CD4-positive, alpha-beta T cell (primary cell): Measurements from ENCODE around the gene MACROD2. TPM values are rescaled to one million over a fixed set of nuclear protein-coding genes. Genes with fewer than 3 reads are reported as not detected.

ENCODE experiments used
- ATAC-seq: fragments of 200-7000 bp; cut with Tn5 transposase; one replicate; pipeline ENCODE4 v1.10.0; 2022; ENCODE audit warnings: mild to moderate bottlenecking; ENCODE audit not compliant: poor library complexity
- CTCF ChIA-PET: fragments of 350-600 bp; sonication (Branson Sonifier 250); formaldehyde crosslinking; loops from one replicate; lab custom pipeline; 2021; ENCODE audit warnings: antibody characterized with exemption, inconsistent platforms; lab: Charles Lee
- POLR2A ChIA-PET: fragments of 350-600 bp; sonication (Branson Sonifier 250); formaldehyde crosslinking; loops from one replicate; lab custom pipeline; 2021; ENCODE audit warnings: antibody characterized with exemption, inconsistent platforms; lab: Charles Lee
- DNase-seq, 14 experiments: peaks; one replicate each; pipeline ENCODE4 v3.0.0-alpha.2; 2013 to 2020; ENCODE audit warnings: mixed read lengths in 2 of 14
- H3K27ac ChIP-seq, 2 donors: one replicate each; pipeline versions ENCODE4 v1.5.1 to v1.7.0; 2013; ENCODE audit warnings: low read length in 2 of 2, low read depth in 1 of 2, mild to moderate bottlenecking in 1 of 2
- H3K27me3 ChIP-seq, 2 experiments: 1 replicate in 1 of 2; 2 replicates in 1 of 2; pipeline versions ENCODE4 v1.6.1 to v1.7.0; 2013; ENCODE audit warnings: low read length in 2 of 2, control low read depth in 1 of 2, mild to moderate bottlenecking in 1 of 2, moderate library complexity in 1 of 2; ENCODE audit not compliant: insufficient read depth in 2 of 2, control insufficient read depth in 1 of 2
- H3K36me3 ChIP-seq: one replicate; pipeline ENCODE4 v1.6.1; 2013; ENCODE audit warnings: low read length, control low read depth; ENCODE audit not compliant: insufficient read depth
- H3K4me1 ChIP-seq: one replicate; pipeline ENCODE4 v1.6.1; 2013; ENCODE audit warnings: low read length, control low read depth; ENCODE audit not compliant: insufficient read depth
- H3K4me3 ChIP-seq: one replicate; pipeline ENCODE4 v1.5.1; 2013; ENCODE audit warnings: mild to moderate bottlenecking, low read length, moderate library complexity
- H3K9me3 ChIP-seq, 2 experiments: 1 replicate in 1 of 2; 2 replicates in 1 of 2; pipeline versions ENCODE4 v1.6.1 to v1.7.0; 2013; ENCODE audit warnings: low read length in 2 of 2, mild to moderate bottlenecking in 2 of 2, control low read depth in 1 of 2, moderate library complexity in 1 of 2; ENCODE audit not compliant: control insufficient read depth in 1 of 2, insufficient read depth in 1 of 2
- H3K27ac Mint-ChIP-seq: one replicate; pipeline ENCODE4 v1.8.0; 2020; ENCODE audit warnings: mixed read lengths
- H3K27me3 Mint-ChIP-seq: one replicate; pipeline ENCODE4 v1.8.0; 2021; ENCODE audit warnings: mixed read lengths
- H3K36me3 Mint-ChIP-seq: one replicate; pipeline ENCODE4 v1.8.0; 2021; ENCODE audit warnings: low read depth, mixed read lengths
- H3K4me1 Mint-ChIP-seq: one replicate; pipeline ENCODE4 v1.8.0; 2021; ENCODE audit warnings: low read depth, mixed read lengths
- H3K4me3 Mint-ChIP-seq: one replicate; pipeline ENCODE4 v1.8.0; 2020; ENCODE audit warnings: mild to moderate bottlenecking, mixed read lengths
- H3K9me3 Mint-ChIP-seq: one replicate; pipeline ENCODE4 v1.8.0; 2020; ENCODE audit warnings: mixed read lengths
- intact Hi-C, 2 experiments: fragments of 100-400 bp; cut with DNase I in 1 of 2; cut with micrococcal nuclease in 1 of 2; formaldehyde crosslinking; loops; one replicate each; pipeline versions ENCODE4 v1.15.1 to v1.9.0; 2023 to 2025; cut with DNase I, micrococcal nuclease
- total RNA-seq, 174 experiments: library from RNA in 2 of 174; stranded (reverse) in 2 of 174; gene quantifications; one replicate each; pipeline ENCODE4 v1.2.3 and lab custom pipeline; 2021 to 2026
- TF ChIP-seq, protein P1 (sequence below): fragments of 200-600 bp; IDR thresholded peaks from one replicate; pipeline ENCODE4 v1.8.0; 2022; ENCODE audit warnings: antibody characterized with exemption, mild to moderate bottlenecking

The MACROD2 gene
- total RNA-seq, 2 experiments from 2014 or later = not detected

DNA sequence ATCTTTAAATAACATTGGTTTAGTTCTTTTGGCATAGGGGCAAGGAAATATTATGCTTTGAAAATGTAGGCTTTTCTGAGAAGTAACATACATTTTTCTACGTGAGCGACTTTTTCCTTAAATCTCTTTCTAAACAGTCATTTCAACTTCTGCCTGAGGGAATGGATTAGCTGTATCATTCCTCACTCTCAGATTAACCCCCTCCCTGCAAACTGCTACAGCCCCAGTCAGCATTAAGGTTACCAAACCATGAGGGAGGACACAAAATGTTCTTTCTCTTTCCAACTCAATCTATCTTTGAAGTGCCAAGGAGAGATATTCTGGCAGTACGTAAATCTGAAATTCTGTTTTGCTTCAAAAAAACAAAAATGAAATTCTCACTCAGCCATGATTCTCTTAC lies 573.4 kb downstream of the MACROD2 start:
- intact Hi-C loops = no loop called here

DNA sequence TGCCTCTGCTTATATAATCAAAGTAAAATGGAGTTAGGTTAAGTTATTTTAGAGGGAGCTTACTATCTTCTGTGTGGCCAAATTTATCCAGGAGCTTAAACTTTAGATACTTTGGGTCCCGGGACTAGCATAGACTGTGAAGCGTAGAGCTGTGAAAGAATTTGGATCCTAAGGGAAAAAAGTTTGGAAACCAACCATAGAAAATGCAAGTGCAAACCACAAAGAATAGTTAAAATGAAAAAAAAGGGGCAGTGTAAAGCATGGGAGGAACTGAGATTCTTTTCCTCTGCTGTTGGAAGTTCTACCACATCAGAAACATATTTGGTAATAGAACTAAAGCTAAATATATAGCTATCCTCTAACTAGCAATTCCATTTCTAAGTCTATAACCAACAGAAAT lies 574.3 kb downstream of the MACROD2 start:
- no peaks in the 10 kb centered on the region for H3K4me1 Mint-ChIP-seq
- Histone ChIP-seq H3K4me3 (no peak overlapping the region), H3K27me3 (no peaks in the 10 kb centered on the region), H3K4me1 (no peaks in the 10 kb centered on the region), H3K9me3 (peaks cover 0 to 9% of the 10 kb centered on the region in 2 experiments), H3K27ac (no peak overlapping the region), H3K36me3 (no peaks in the 10 kb centered on the region)
- peaks cover 9% of the 10 kb centered on the region for H3K9me3 Mint-ChIP-seq
- no peak overlapping the region for H3K4me3 Mint-ChIP-seq
- POLR2A ChIA-PET = no interaction called here
- TF ChIP-seq, protein P1, sequence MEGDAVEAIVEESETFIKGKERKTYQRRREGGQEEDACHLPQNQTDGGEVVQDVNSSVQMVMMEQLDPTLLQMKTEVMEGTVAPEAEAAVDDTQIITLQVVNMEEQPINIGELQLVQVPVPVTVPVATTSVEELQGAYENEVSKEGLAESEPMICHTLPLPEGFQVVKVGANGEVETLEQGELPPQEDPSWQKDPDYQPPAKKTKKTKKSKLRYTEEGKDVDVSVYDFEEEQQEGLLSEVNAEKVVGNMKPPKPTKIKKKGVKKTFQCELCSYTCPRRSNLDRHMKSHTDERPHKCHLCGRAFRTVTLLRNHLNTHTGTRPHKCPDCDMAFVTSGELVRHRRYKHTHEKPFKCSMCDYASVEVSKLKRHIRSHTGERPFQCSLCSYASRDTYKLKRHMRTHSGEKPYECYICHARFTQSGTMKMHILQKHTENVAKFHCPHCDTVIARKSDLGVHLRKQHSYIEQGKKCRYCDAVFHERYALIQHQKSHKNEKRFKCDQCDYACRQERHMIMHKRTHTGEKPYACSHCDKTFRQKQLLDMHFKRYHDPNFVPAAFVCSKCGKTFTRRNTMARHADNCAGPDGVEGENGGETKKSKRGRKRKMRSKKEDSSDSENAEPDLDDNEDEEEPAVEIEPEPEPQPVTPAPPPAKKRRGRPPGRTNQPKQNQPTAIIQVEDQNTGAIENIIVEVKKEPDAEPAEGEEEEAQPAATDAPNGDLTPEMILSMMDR = no peak
- CTCF ChIA-PET = no interaction called here
- H3K27ac Mint-ChIP-seq = no peak overlapping the region
- intact Hi-C loops = no loop called here
- no peaks in the 10 kb centered on the region for H3K27me3 Mint-ChIP-seq
- H3K36me3 Mint-ChIP-seq = no peaks in the 10 kb centered on the region
- DNase-seq = no peak
- ATAC-seq = no peak

More for the DNA sequence above, 573.4 kb downstream of the MACROD2 start:
- H3K9me3 Mint-ChIP-seq = peaks cover 11% of the 10 kb centered on the region
- CTCF ChIA-PET = no interaction called here
- Histone ChIP-seq H3K27ac (no peak overlapping the region), H3K4me3 (no peak overlapping the region), H3K36me3 (no peaks in the 10 kb centered on the region), H3K4me1 (no peaks in the 10 kb centered on the region), H3K27me3 (no peaks in the 10 kb centered on the region), H3K9me3 (peaks cover 0 to 9% of the 10 kb centered on the region in 2 experiments)
- POLR2A ChIA-PET = no interaction called here
- H3K4me3 Mint-ChIP-seq = no peak overlapping the region
- no peaks in the 10 kb centered on the region for H3K36me3 Mint-ChIP-seq
- ATAC-seq (no peak), DNase-seq (no peak)
- H3K4me1 Mint-ChIP-seq = no peaks in the 10 kb centered on the region
- H3K27me3 Mint-ChIP-seq = no peaks in the 10 kb centered on the region
- TF ChIP-seq, protein P1 = no peak
- no peak overlapping the region for H3K27ac Mint-ChIP-seq

GRCh38 chr20:14570811-14571210 lies 575.5 kb downstream of the MACROD2 start:
- ChIA-PET CTCF (no interaction called here), POLR2A (no interaction called here)
- TF ChIP-seq, protein P1 = no peak

More at GRCh38 chr20:14570811-14571210, 575.5 kb downstream of the MACROD2 start:
- Histone ChIP-seq H3K9me3 (peaks cover 0 to 5% of the 10 kb centered on the region in 2 experiments), H3K4me3 (no peak overlapping the region), H3K4me1 (no peaks in the 10 kb centered on the region), H3K27ac (no peak overlapping the region), H3K36me3 (no peaks in the 10 kb centered on the region), H3K27me3 (no peaks in the 10 kb centered on the region)
- Mint-ChIP-seq H3K27me3 (no peaks in the 10 kb centered on the region), H3K9me3 (peaks cover 6% of the 10 kb centered on the region), H3K36me3 (no peaks in the 10 kb centered on the region), H3K4me1 (no peaks in the 10 kb centered on the region), H3K27ac (no peak overlapping the region), H3K4me3 (no peak overlapping the region)
- ATAC-seq (no peak), DNase-seq (no peak)
- intact Hi-C loops = no loop called here
